ENCODE measurements around the gene OR2T1.
"Not testable (repeated sequence)": the region's sequence is repeated elsewhere in the genome, so short reads cannot be mapped to it uniquely, and the experiment has no call there.

The OR2T1 gene

GRCh38 chr1:248402748-248403147 is at the start of gene OR2T1:
Gene OR2T1 (plus strand): TSS chr1:248403048. CDS start chr1:248406148, 3,100 bp downstream.
- DNase-seq = no peak

GRCh38 chr1:248359415-248359814 is 43.4 kb upstream of the OR2T1 start:
- DNase-seq = no peak

GRCh38 chr1:248361121-248361715 is 41.6 kb upstream of the OR2T1 start, which contains the start of gene OR2T4:
Gene OR2T4 (plus strand): TSS chr1:248361665. CDS start chr1:248361665, 0 bp downstream.
- DNase-seq = no peak

- no peak for DNase-seq
Observed at GRCh38 chr1:248366609-248367008, 36.2 kb upstream of the OR2T1 start.

- DNase-seq = no peak
Observed at GRCh38 chr1:248372394-248372793, 30.5 kb upstream of the OR2T1 start.

GRCh38 chr1:248373761-248374160 is 29.1 kb upstream of the OR2T1 start:
- no peak for DNase-seq

GRCh38 chr1:248375446-248375845 is 27.4 kb upstream of the OR2T1 start, which contains the start of gene OR2T6:
Gene OR2T6 (plus strand): TSS chr1:248375746. CDS start chr1:248387609, 11,863 bp downstream.
- DNase-seq = no peak

GRCh38 chr1:248376916-248377315 is 25.9 kb upstream of the OR2T1 start:
- DNase-seq = no peak

- DNase-seq = no peak
Observed at GRCh38 chr1:248380854-248381253, 22.0 kb upstream of the OR2T1 start.

- no peak for DNase-seq
Observed at GRCh38 chr1:248388426-248388825, 14.4 kb upstream of the OR2T1 start.

GRCh38 chr1:248393050-248393449 is 9.8 kb upstream of the OR2T1 start:
- no peak for DNase-seq

- no peak for DNase-seq
Observed at GRCh38 chr1:248404024-248404423, 1.2 kb downstream of the OR2T1 start.

GRCh38 chr1:248406721-248407692 is 4.2 kb downstream of the OR2T1 start:
- no peak for DNase-seq

- DNase-seq = no peak
Observed at GRCh38 chr1:248416226-248416625, 13.4 kb downstream of the OR2T1 start.

GRCh38 chr1:248417854-248418253 is 15.0 kb downstream of the OR2T1 start:
- DNase-seq = no peak

GRCh38 chr1:248421384-248421783 is 18.5 kb downstream of the OR2T1 start:
- DNase-seq = no peak

- not testable (repeated sequence) for DNase-seq
Observed at GRCh38 chr1:248427526-248428191, 24.8 kb downstream of the OR2T1 start.

GRCh38 chr1:248428192-248428533 is 25.3 kb downstream of the OR2T1 start:
- DNase-seq = not testable (repeated sequence)

- not testable (repeated sequence) for DNase-seq
Observed at GRCh38 chr1:248431683-248432082, 28.8 kb downstream of the OR2T1 start.

GRCh38 chr1:248432201-248432600 is 29.4 kb downstream of the OR2T1 start:
- not testable (repeated sequence) for DNase-seq

- DNase-seq = not testable (repeated sequence)
Observed at GRCh38 chr1:248433811-248434415, 31.1 kb downstream of the OR2T1 start.

- DNase-seq = not testable (repeated sequence)
Observed at GRCh38 chr1:248434913-248435312, 32.1 kb downstream of the OR2T1 start.

GRCh38 chr1:248436303-248436702 is 33.5 kb downstream of the OR2T1 start:
- not testable (repeated sequence) for DNase-seq

Data from SIG-M5 (cell line).